ENCODE data around the gene DHTKD1.
A peak's percentile ranks its signal among the peaks of the same experiment; 100 is the strongest.

The DHTKD1 gene, protein sequence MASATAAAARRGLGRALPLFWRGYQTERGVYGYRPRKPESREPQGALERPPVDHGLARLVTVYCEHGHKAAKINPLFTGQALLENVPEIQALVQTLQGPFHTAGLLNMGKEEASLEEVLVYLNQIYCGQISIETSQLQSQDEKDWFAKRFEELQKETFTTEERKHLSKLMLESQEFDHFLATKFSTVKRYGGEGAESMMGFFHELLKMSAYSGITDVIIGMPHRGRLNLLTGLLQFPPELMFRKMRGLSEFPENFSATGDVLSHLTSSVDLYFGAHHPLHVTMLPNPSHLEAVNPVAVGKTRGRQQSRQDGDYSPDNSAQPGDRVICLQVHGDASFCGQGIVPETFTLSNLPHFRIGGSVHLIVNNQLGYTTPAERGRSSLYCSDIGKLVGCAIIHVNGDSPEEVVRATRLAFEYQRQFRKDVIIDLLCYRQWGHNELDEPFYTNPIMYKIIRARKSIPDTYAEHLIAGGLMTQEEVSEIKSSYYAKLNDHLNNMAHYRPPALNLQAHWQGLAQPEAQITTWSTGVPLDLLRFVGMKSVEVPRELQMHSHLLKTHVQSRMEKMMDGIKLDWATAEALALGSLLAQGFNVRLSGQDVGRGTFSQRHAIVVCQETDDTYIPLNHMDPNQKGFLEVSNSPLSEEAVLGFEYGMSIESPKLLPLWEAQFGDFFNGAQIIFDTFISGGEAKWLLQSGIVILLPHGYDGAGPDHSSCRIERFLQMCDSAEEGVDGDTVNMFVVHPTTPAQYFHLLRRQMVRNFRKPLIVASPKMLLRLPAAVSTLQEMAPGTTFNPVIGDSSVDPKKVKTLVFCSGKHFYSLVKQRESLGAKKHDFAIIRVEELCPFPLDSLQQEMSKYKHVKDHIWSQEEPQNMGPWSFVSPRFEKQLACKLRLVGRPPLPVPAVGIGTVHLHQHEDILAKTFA

DNA sequence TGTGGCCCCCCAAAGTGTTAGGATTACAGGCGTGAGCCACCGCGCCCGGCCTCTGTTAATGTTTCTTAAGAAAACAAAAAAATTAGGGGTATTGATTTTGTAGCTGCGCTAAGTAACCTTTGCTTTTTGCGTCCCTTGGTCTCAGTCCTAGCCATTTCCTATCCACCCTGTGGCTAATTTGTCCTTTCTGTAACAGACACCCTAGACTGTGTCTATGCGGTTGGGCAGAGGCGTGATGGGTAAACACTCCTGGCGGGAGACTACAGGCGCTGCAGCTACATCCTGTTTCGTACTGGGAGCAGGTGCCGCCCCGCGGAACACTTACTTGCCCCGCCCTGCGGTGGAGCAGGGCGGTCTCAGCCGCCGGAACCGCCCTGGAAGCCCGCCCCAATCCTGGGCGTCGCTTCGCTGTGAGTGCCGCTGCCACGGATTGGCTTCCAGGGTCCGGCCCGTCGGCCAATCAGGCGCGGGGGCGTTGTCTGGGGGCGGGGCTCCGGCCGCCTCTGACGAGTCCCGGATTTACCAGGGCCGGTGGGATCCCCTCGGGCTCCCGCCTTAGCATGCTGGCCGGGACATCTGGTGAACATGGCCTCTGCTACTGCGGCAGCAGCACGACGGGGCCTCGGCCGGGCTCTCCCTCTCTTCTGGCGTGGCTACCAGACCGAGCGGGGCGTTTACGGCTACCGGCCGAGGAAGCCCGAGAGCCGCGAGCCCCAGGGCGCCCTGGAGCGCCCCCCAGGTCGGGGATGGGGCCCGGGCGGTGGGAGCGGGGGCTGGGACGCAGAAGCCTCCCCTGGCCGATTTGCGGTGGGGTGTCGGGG, at the start of gene DHTKD1:
Gene DHTKD1 (plus strand): TSS at position 506 of the 821 bp plus-strand sequence. CDS start 80 bp downstream, at position 586.
- FAIRE-seq = peak; percentile 80

DNA sequence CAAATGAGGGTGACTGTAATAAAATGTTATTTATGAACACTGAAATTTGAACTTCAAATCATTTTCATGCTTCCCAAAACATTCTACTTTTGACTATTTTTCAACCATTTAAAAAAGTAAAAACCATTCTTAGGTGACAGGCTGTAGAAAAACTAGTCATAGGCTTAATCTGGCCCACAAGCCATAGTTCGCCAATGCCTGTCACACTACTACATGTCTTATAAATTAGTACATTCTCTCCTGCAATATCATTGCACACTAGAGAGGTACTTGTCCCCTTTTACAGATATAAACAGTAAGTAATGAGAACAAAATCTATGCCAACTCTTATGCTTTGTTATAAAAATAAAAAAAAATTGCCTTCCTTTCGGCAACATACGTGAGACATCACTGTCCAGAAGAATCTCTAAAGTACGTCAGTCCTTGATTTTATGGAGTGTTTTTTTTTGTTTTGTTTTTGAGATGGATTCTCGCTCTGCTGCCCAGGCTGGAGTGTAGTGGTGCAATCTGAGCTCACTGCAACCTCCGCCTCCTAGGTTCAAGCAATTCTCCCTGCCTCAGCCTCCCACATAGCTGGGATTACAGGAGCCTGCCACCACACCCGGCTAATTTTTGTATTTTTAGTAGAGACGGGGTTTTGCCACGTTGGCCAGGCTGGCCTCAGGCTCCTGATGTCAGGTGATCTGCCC, 49.3 kb upstream of the DHTKD1 start:
- FAIRE-seq = no peak

DNA sequence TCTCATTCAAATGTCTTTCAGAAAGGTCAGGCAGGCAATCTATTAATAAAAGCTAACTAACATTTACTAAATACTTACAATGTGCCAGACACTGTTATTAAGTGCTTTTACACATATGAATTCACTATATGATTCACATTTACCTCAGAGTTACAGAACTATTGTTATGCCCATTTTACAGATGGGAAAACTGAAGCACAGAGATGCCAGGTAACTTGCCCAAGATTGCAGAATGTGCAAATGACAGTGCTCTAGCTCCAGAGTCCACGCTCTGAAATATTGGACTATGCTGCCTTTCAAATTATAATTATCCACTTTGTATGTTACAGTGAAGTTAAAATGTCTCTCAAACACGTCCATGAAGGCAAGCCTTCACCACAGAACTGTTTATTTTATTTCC, 48.2 kb upstream of the DHTKD1 start:
- FAIRE-seq = no peak

DNA sequence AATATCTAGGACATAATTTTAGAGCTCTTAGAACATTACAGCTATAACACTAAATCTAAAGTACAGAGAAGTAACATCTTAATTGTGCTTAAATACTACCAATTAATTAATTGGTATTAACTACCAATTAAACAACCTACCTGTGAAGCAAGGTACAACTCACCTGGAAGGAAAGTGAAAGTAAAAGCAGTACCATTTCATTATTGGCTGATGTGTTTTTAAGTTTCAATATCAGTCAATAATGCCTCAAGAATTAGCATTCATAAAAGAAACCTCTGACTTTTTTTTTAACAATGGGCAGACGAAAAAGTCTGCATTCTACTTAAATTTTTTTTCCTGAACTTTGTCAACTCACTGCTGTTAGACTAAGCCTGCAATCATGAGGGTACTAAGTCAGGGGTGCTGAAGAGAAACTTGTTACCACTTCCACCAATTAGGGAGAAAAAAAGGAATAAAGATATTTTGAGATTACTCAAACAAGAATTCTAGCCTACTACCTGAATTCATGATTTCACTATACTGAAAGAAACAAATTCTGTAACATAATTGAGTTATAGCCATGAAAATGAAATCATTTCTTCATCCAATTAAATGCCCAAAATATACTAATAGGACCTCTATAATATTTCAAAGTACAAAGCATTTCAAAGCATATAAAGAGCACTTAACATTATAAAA, 46.0 kb upstream of the DHTKD1 start:
- FAIRE-seq = no peak

DNA sequence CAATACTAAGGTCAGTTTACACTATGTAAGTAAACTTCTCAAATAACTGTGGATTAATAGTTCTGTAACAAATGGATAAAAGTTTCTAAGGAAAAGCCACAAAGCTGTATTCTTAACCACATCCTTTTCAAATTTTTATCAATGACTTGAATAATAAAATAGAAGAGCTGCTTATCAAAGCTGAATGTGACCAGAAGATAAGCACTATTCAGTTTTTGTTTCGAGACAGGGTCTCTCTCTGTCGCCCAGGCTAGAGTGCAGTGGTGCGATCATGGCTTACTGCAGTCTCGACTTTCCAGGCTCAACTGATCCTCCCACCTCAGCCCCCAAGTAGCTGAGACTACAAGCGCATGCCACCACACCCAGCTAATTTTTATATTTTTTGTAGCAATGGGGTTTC, 43.2 kb upstream of the DHTKD1 start:
- no peak for FAIRE-seq

DNA sequence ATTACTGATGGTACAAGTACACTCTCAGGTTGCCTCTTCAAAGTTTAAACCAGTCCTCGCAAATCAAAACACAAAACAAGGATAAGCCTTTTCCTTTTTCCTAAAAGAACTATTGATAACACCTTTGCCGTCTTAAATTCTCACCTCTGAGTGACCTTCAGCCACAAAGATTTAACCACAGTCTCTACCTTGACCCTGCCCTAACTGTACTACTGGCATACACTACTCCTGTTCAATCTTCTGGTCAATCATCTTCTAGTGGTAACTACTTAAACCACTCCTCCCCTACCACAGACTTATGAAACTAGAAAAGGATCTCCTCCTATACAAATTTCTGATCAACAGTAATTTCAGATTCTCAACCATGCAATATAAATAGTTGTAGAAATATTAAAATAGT, 41.2 kb upstream of the DHTKD1 start:
- no peak for FAIRE-seq

DNA sequence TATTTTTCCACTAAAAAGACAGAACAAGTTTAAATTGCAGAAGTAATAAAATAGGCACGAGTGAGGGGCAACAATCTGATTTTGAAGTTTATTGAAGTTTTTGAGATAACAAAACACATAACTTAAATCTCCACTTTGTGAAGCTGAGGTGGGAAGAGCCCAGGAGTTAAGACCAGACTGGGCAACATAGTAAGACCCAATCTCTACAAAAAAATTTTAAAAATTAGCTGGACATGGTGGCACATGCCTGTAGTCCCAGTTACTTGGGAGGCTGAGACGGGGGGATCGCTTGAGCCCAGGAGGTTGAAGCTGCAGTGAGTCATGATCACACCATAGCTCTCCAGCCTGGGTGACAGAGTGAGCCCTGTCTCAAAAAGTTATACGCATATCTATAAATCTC, 37.4 kb upstream of the DHTKD1 start:
- FAIRE-seq = no peak

DNA sequence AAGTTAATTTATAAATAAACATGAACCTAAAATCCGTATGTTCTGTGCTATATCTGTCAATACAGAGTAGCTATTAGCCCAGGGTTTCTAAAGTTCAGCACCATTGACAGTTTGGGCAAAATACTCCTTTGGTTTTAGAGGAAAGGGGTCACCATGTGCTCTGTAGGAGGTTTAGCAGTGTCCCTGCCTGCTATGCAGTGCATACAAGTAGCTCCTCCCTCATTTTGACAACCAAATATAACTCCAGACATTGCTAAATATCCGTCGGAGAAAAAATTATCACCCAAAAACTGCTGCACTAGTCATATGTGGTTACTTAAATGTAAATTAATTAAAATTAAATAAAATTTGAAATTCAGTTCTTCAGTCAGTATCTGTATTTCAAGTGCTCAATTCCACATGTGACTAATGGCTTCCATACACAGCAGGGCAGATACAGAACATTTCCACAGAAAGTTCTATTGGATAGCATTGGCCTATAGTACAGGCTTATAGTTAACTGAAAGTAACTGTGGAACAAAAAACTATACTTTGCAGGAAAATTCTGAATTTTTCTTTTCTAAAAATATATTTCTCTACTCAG, 32.6 kb upstream of the DHTKD1 start:
- FAIRE-seq = no peak

DNA sequence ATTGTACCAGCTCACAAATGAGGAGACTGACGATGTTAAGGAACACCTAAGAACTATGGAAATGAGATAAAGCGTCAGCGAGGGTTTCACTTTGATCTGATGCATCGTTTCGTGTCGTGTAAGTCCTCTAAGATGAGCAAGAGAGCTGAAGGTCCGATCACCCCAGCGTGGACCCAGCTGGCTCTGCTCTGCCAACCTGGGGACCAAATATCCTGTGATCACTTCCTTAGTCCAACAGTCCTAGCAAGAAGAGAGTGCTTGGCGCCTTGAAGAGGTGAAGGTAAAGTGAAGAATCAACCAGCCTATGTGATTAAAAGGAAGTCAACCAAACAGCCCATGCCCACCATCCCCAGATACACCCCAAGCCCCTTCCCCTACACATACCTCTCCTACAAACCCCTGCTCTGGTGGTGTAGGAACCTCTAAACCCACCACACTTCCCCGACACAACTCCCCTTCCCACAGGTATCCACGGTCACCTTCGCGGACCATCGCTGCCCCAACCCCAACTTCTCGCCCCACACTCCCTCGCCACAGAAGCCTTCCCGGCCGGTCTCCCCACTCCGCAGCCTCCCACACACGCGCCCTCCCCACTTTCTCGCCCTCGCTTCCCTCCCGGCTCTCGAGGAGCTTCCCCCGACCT, 26.9 kb upstream of the DHTKD1 start:
- FAIRE-seq = no peak

DNA sequence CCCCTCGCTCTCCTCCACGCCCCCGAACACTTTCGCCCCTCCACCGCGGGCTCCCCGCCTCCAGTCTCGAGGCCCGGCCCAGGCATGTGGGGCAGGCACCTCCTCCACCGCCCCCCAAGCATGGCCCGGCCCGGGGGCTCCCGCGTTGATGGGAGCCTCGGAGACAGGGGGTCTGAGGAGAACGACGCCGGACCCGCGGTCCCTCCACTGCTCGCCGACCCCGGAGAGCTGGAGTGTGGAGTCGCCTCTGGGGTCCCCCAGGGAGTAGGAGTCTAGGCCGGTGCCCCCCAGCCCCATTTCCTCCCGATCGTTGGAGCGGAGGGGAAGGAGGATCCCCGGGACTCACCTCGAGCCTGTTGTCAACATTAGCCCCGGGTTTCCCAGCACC, 26.4 kb upstream of the DHTKD1 start:
- no peak for FAIRE-seq

DNA sequence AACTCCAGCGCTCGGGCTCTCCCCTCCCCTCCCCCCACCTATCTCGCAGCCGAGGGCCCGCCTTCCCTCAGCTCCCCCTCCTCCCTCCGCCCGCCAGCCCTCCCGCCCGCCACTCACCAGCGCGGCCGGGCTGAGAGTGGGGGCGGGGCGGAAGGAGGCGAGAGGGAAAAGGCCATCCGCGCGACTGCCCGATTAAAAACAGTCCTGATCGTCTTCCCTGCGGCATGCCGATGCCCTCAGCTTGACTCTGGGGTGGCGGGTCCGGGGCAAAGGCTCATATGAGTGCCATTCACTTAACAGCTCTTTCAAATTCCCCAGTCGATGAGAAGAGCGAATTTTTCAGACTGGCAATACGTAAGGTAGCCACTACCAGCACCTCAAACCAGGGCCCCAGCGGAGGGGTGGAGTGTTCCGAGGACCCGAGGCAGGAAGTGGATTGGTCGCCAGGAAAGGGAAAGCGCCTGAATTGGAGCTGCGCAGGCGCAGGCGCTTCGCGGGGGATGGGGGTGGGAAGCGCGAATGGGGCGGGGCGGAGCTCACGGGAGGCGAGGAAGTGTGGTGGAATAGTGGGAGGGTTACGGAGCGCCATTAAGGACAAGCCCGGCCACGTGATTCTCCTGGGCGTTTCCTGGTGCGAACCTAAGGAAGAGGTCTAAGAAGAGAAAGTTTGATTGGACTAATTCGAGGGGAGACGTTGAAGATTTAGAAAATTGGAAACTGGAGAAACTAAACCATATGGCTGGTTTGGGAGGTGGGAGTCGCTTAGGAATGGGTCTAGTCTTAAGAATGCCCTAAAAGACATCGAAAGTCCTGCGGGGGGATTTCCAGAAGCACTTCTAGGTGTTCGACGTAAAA, 25.7 kb upstream of the DHTKD1 start, which contains the start of gene UPF2:
Gene UPF2 (minus strand): TSS at position 13 of the 855 bp plus-strand sequence. CDS start 7,386 bp downstream, outside the sequence.
- FAIRE-seq = peak; percentile 68

DNA sequence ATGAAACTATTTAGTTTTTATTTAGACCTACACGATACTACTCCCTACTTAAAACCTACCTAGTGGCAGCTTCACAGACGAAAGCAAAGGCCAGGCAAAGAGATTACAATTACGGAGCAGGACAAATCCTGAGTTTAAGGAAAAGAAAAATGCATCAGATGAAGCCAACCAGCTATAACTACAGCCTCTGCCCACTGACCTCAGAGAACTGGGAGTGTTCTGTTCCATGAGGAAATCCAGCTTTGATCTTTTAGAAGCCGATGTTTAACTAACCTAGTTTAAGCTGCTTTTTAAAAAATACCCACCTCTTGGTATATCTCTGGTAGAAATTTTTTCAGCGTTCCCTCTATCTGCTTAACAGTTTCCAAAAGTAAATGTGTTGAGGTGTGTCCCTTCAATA, 23.2 kb upstream of the DHTKD1 start:
- FAIRE-seq = no peak

DNA sequence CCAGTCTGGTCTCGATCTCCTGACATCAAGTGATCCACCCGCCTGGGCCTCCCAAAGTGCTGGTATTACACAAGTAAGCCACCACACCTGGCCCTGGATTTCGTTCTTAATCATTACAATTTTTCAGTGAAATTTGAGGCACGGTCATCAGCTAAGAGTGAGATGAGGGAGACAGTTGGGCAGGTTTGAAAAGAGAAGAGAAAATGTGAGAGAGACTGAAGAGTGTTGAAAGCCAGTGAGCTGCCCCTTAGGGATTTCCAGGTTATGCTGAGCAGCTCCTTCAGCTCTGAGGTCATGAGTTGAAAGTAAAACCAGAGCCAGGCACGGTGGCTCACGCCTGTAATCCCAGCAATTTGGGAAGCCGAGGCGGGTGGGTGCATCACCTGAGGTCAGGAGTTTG, 20.2 kb upstream of the DHTKD1 start:
- FAIRE-seq = no peak

DNA sequence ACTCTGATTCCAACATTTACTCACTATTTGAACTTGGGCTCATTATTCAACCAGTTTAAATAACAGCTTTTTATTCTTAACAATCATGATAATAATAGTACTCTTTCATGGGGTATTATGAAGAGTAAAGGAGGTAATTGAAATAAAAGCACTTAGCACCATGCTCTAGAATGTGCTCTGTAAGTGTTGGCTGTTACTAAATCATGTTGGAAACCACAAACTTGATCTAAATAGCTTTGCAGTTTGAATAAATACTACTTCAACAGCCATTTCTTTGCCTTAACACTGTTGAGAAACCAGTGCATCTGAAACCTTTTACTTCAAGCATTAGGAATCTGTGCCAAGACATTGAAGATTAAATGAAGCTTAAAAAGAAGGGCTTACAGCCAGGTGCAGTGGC, 18.2 kb upstream of the DHTKD1 start:
- FAIRE-seq = no peak

DNA sequence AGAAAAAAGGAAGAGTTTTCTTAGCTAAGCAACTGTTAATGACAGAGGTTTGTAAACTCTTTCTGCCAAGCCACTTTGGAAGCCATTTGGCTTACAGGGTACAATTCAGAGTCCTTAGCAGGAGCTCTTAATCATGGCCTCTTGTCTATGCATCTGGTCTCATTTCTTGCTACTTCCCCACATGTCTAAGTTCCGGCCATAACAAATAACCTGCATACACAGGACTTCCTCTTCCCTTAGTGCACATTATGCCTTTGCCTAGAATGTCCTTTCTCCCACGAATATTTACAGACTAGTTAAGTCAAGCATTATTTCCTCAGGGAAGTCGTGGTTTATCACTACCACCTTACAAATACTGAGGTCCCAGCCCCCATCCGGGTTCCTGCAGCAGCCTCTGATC, 17.5 kb upstream of the DHTKD1 start:
- no peak for FAIRE-seq

DNA sequence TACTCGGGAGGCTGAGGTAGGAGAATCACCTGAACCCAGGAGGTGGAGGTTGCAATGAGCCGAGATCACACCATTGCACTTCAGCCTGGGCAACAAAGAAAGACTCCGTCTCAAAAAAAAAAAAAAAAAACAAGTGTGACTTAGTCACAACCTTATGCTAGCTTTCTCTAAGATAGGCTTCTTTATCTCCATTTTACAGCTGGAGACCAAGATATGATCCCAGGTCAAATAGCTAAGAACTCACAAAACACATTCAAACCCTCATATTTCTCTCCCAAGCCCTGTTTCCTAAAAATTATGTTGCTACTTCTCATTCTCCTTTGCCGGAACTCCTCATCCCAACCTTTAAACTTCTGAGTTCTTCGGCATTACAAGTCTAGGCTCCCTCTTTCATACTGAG, 13.0 kb upstream of the DHTKD1 start:
- no peak for FAIRE-seq

DNA sequence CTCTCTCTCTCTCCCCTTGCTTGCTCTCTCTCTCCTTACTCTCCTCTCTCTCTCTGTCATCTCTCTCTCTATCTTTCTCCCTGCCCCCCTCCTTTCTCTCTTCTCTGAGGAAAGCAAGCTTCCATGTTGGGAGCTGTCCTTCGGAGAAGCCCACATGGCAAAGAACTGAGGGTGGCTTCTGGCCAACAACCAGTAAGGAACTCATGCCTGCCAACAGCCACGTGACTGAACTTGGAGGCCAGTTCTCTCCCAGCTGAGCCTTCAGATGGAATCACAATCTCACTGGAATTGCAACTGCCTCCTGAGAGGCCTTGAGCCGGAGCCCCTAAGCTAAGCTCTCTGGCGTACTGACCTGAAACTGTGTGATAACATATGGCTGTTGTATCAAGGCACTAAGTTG, 12.0 kb upstream of the DHTKD1 start:
- no peak for FAIRE-seq

DNA sequence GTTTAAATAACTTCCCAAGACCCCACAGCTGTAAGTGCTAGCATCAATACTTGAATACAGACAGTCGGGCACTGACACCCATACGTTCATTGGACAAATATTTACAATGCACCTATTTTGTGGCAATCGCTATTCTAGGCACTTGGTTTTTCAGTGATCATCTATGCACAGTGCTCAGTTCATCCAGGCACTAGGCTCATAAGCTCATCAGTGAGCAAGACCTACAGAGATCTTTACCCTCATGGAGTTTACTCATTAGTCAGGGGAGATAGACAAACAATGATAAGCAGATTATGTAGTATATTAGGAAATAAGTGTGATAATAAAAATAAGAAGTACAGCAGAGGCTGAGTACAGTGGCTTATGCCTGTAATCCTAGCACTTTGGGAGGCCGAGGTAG, 7.6 kb upstream of the DHTKD1 start:
- no peak for FAIRE-seq

DNA sequence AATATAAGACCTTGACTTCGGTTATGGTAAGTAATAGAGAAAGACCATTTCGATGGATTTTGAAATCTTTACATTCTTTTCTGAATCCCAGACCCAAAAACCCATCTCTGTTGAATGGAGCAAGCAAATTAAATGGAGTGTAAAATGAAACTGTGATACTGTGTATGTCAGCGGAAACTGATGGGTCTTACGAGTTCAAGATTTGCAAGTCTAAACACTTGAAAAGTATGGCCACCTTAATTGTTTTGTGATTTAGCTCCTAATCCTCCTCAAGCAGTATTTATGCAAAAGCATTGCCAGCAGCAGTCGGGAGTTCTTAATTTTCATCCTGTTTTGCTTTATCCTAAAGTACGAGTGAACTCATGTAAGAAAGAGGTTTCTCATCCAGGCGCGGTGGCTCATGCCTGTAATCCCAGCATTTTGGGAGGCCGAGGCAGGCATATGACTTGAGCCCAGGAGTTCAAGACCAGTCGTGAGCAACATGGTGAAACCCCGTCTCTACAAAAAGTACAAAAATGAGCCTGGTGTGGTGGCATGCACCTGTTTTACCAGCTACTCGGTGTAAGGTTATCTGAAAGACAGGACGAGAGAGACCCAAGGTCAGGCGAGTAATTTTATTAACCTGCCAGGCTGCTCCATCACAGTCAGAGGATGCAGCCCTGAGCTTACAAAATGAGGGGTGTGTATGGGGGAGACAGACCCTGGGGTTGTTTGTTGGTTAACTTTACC, 5.8 kb upstream of the DHTKD1 start:
- no peak for FAIRE-seq

All from TTC549 (cell line).